ENCODE results near the gene FLNB. TPM values are rescaled to one million over a fixed set of nuclear protein-coding genes. Genes with fewer than 3 reads are reported as not detected.

The FLNB gene
- total and polyA plus RNA-seq, 2 of the 4 experiments (the other 2 are of a cell fraction) = 78.0 to 136 TPM

- H3K4me3 ChIP-seq (ENCODE audit: insufficient read depth, low read depth, low read length) = no peak overlapping the region
- H4K5ac ChIP-seq (ENCODE audit: low read depth, low read length) = no peak overlapping the region
- H2BK5ac ChIP-seq (ENCODE audit: low read depth, low read length, poor library complexity, severe bottlenecking) = no peak overlapping the region
- peaks cover 92% of the 10 kb centered on the region for H4K20me1 ChIP-seq (ENCODE audit: insufficient read depth, low read length)
- no peak overlapping the region for H2AK9ac ChIP-seq (replicated peaks; ENCODE audit: low read depth, low read length, poor library complexity)
- DNase-seq = no peak
- no peak overlapping the region for H2BK20ac ChIP-seq (ENCODE audit: low read depth, low read length)
- no peaks in the 10 kb centered on the region for H3K9me3 ChIP-seq (ENCODE audit: control insufficient read depth, insufficient read depth, low read length)
- no peaks in the 10 kb centered on the region for H3K27me3 ChIP-seq (ENCODE audit: control insufficient read depth, insufficient read depth, low read length)
- POLR2A ChIA-PET (ENCODE audit: unreplicated experiment) = no interaction called here
- no peak overlapping the region for H4K91ac ChIP-seq (ENCODE audit: insufficient read depth, low read depth, low read length)
- BruUV-seq (replicated peaks) = no TSS peak
- H3K79me1 ChIP-seq (ENCODE audit: low read depth in 1 of 2, low read length in 2 of 2) = peaks cover 13 to 81% of the 10 kb centered on the region in 2 experiments
- no peak overlapping the region for H3K56ac ChIP-seq (ENCODE audit: extremely low read depth, insufficient read depth, low read length)
- no peak overlapping the region for H2BK15ac ChIP-seq (ENCODE audit: low read depth, low read length)
- no peak overlapping the region for H3K18ac ChIP-seq (ENCODE audit: low read depth, low read length)
- no peak overlapping the region for H2AFZ ChIP-seq (replicated peaks; ENCODE audit: low read length, poor library complexity)
- H3K36me3 ChIP-seq (ENCODE audit: control insufficient read depth, insufficient read depth, low read length) = no peaks in the 10 kb centered on the region
- H3K4me1 ChIP-seq (ENCODE audit: control insufficient read depth, insufficient read depth, low read length) = peaks cover 29% of the 10 kb centered on the region
- intact Hi-C loops (cut with micrococcal nuclease) = loop anchor here (5.0 kb wide), 1 partner anchor 60 kb away; no protein-coding TSS in a partner anchor
- no peak overlapping the region for H3K4me2 ChIP-seq (ENCODE audit: low read depth, low read length)
- in situ Hi-C loops (cut with MboI; ENCODE audit: low sequenced_read_pairs) = no loop called here
- H3K23ac ChIP-seq (ENCODE audit: low read depth, low read length) = no peak overlapping the region
- no peak overlapping the region for H3K27ac ChIP-seq (ENCODE audit: insufficient read depth, low read length)
- H2BK120ac ChIP-seq (ENCODE audit: low read depth, low read length) = no peak overlapping the region
- H3K4ac ChIP-seq (ENCODE audit: low read depth, low read length) = no peak overlapping the region
- CTCF ChIA-PET = interaction anchor here (0.6 kb wide), 1 partner anchor 35 kb away, joined by 3 read pairs; no protein-coding TSS in a partner anchor
- 100% methylated on average over 1 of the region's 3 CpGs; no CpG with 5 or more reads in 1 of the 2 experiments for WGBS, 2 experiments (ENCODE audit: extremely low coverage in 2 of 2, insufficient read length in 1 of 2)
- no peak for ATAC-seq (ENCODE audit: low read depth)
- no peak overlapping the region for H2AK5ac ChIP-seq (ENCODE audit: low read depth, low read length)
- TF ChIP-seq BHLHE40 (IDR thresholded peaks at IDR 0.05; ENCODE audit: low read depth, low read length) = no peak
- TF ChIP-seq CTCF (conservative IDR thresholded peaks at IDR 0.05; ENCODE audit: low read depth, low read length) = no peak
- no peak for TF ChIP-seq SMC3 (IDR thresholded peaks at IDR 0.05; ENCODE audit: low read depth, low read length)
- TF ChIP-seq USF2 (IDR thresholded peaks at IDR 0.05; ENCODE audit: low read depth, low read length) = no peak
- no peak for TF ChIP-seq MAZ (IDR thresholded peaks at IDR 0.05; ENCODE audit: borderline replicate concordance, low read depth, low read length)
- TF ChIP-seq MXI1 (IDR thresholded peaks at IDR 0.05; ENCODE audit: borderline replicate concordance, low read depth, low read length) = no peak
- no peak for TF ChIP-seq POLR2A (IDR thresholded peaks at IDR 0.05; ENCODE audit: low read depth, low read length)
- no peak for TF ChIP-seq RFX5 (IDR thresholded peaks at IDR 0.05; ENCODE audit: low read depth, low read length)
- no peak for TF ChIP-seq CEBPB (IDR thresholded peaks at IDR 0.05; ENCODE audit: low read depth, low read length)
- no peak for TF ChIP-seq ELK1 (IDR thresholded peaks at IDR 0.05; ENCODE audit: borderline replicate concordance, low read depth, low read length)
- dilution Hi-C loops (cut with HindIII; ENCODE audit: low sequenced_read_pairs, unreplicated experiment) = no loop called here
- no peak overlapping the region for H4K8ac ChIP-seq (ENCODE audit: low read depth in 2 of 2, low read length in 2 of 2)
- H3K9ac ChIP-seq (ENCODE audit: low read depth, low read length) = no peak overlapping the region
- peaks cover 30% of the 10 kb centered on the region for H3K9me1 ChIP-seq (ENCODE audit: insufficient read depth, low read length)
- H3K14ac ChIP-seq (replicated peaks; ENCODE audit: low read depth, low read length) = no peak overlapping the region
These were observed 14.3 kb downstream of the FLNB start for GRCh38 chr3:58022490-58022889.
